H1 (cell line): ENCODE data around the gene NFE2L2. TPM values are rescaled to one million over a fixed set of nuclear protein-coding genes. Genes with fewer than 3 reads are reported as not detected.

Experiments
- CTCF ChIA-PET: fragments of 300-600 bp; sonication (Branson Sonifier 250); formaldehyde crosslinking; loops from one replicate; lab custom pipeline; 2021; ENCODE audit not compliant: partially characterized antibody; lab: Charles Lee
- POLR2A ChIA-PET: fragments of 300-600 bp; sonication (Branson Sonifier 250); formaldehyde crosslinking; loops from one replicate; lab custom pipeline; 2021; ENCODE audit warnings: inconsistent platforms; ENCODE audit not compliant: partially characterized antibody; lab: Charles Lee
- DNase-seq, 2 experiments: peaks; one replicate each; pipeline versions ENCODE4 v3.0.0 to v3.0.0-alpha.2; 2010 to 2022; ENCODE audit warnings: low spot score in 2 of 2, low read depth in 1 of 2, mixed read lengths in 1 of 2
- FAIRE-seq: peaks from 2 replicates; lab custom pipeline; 2011; peaks lifted over from hg19 to GRCh38; lab: Jason Lieb, UNC
- H2AFZ ChIP-seq: 2 replicates; pipeline ENCODE4 v1.8.1; 2012; ENCODE audit warnings: low read length, inconsistent platforms
- H2AK5ac ChIP-seq: 2 replicates; pipeline ENCODE4 v1.6.1; 2013; ENCODE audit warnings: low read depth, low read length
- H2BK120ac ChIP-seq: replicated peaks from 2 replicates; pipeline ENCODE3; 2013; ENCODE audit warnings: low read depth, low read length, inconsistent platforms
- H2BK12ac ChIP-seq: 2 replicates; pipeline ENCODE4 v1.6.1; 2013; ENCODE audit warnings: low read depth, low read length
- H2BK15ac ChIP-seq: 2 replicates; pipeline ENCODE4 v1.6.1; 2013; ENCODE audit warnings: low read length
- H2BK20ac ChIP-seq: 2 replicates; pipeline ENCODE4 v1.6.1; 2013; ENCODE audit warnings: low read length
- H2BK5ac ChIP-seq: 2 replicates; pipeline ENCODE4 v1.6.1; 2013; ENCODE audit warnings: low read depth, low read length
- H3K14ac ChIP-seq: 2 replicates; pipeline ENCODE4 v1.6.1; 2013; ENCODE audit warnings: inconsistent platforms; ENCODE audit not compliant: insufficient read length
- H3K18ac ChIP-seq: 2 replicates; pipeline ENCODE4 v1.6.1; 2013; ENCODE audit warnings: low read length; ENCODE audit errors: extremely low read depth
- H3K23ac ChIP-seq: 2 replicates; pipeline ENCODE4 v1.6.1; 2013; ENCODE audit warnings: inconsistent platforms; ENCODE audit not compliant: insufficient read length
- H3K23me2 ChIP-seq: 2 replicates; pipeline ENCODE4 v1.6.1; 2013; ENCODE audit warnings: low read depth, low read length
- H3K27ac ChIP-seq: 2 replicates; pipeline ENCODE4 v1.6.1; 2011; ENCODE audit warnings: low read depth, low read length, inconsistent platforms
- H3K27me3 ChIP-seq, 4 experiments: replicated peaks in 1 of 4; 1 replicate in 1 of 4; 2 replicates in 3 of 4; pipeline versions ENCODE4 v1.6.1 to v1.8.1; 2011 to 2013; ENCODE audit warnings: low read length in 3 of 4, mild to moderate bottlenecking in 3 of 4, inconsistent platforms in 2 of 4, mixed read lengths in 2 of 4, moderate library complexity in 1 of 4; ENCODE audit not compliant: control insufficient read depth in 3 of 4, insufficient read depth in 3 of 4; ENCODE audit errors: extremely low read depth in 1 of 4
- H3K36me3 ChIP-seq, 4 experiments: 2 replicates each; pipeline versions ENCODE4 v1.6.1 to v1.8.1; 2011 to 2013; ENCODE audit warnings: mild to moderate bottlenecking in 4 of 4, low read length in 3 of 4, moderate library complexity in 2 of 4, control low read depth in 1 of 4, inconsistent platforms in 1 of 4; ENCODE audit not compliant: insufficient read depth in 4 of 4, control insufficient read depth in 2 of 4
- H3K4ac ChIP-seq: replicated peaks from 2 replicates; pipeline ENCODE3; 2013; ENCODE audit warnings: low read length, low read depth, mixed read lengths, inconsistent platforms; ENCODE audit not compliant: insufficient read length
- H3K4me1 ChIP-seq, 4 experiments: replicated peaks in 1 of 4; 1 replicate in 1 of 4; 2 replicates in 3 of 4; pipeline versions ENCODE4 v1.6.1 to v1.8.1; 2011 to 2013; ENCODE audit warnings: low read length in 3 of 4, inconsistent platforms in 2 of 4, mixed read lengths in 1 of 4; ENCODE audit not compliant: insufficient read depth in 4 of 4, control insufficient read depth in 3 of 4
- H3K4me2 ChIP-seq, 2 experiments: 2 replicates each; pipeline versions ENCODE4 v1.6.1 to v1.8.1; 2011 to 2013; ENCODE audit warnings: low read depth in 2 of 2, low read length in 2 of 2, control low read depth in 1 of 2, inconsistent platforms in 1 of 2, mild to moderate bottlenecking in 1 of 2; ENCODE audit not compliant: insufficient read depth in 1 of 2
- H3K4me3 ChIP-seq, 4 experiments: fragments of 200-600, 300-600 bp in 1 of 4; sonication (generic), shearing (Covaris generic), sonication (Bioruptor Twin) in 1 of 4; 2 replicates each; pipeline versions ENCODE4 v1.5.1 to v1.8.1; 2011 to 2016; ENCODE audit warnings: low read length in 4 of 4, low read depth in 3 of 4, control low read depth in 2 of 4, inconsistent platforms in 2 of 4, mild to moderate bottlenecking in 2 of 4, mixed read lengths in 1 of 4, moderate library complexity in 1 of 4; ENCODE audit not compliant: insufficient read depth in 2 of 4; ENCODE audit errors: extremely low read depth in 1 of 4
- H3K56ac ChIP-seq: replicated peaks from 2 replicates; pipeline ENCODE3; 2013; ENCODE audit warnings: low read depth, mild to moderate bottlenecking, mixed read lengths, low read length, inconsistent platforms; ENCODE audit not compliant: insufficient read length
- H3K79me1 ChIP-seq: 2 replicates; pipeline ENCODE4 v1.6.1; 2013; ENCODE audit warnings: low read depth, low read length, control low read depth
- H3K79me2 ChIP-seq, 2 experiments: 2 replicates each; pipeline versions ENCODE4 v1.6.1 to v1.8.1; 2012 to 2013; ENCODE audit warnings: low read length in 2 of 2, mild to moderate bottlenecking in 2 of 2, inconsistent platforms in 1 of 2; ENCODE audit not compliant: insufficient read depth in 2 of 2, control insufficient read depth in 1 of 2
- H3K9ac ChIP-seq, 4 experiments: replicated peaks in 1 of 4; 1 replicate in 1 of 4; 2 replicates in 3 of 4; pipeline versions ENCODE4 v1.6.1 to v1.8.1; 2011 to 2013; ENCODE audit warnings: low read depth in 3 of 4, low read length in 3 of 4, control low read depth in 2 of 4, mild to moderate bottlenecking in 2 of 4, moderate library complexity in 2 of 4, inconsistent platforms in 1 of 4; ENCODE audit errors: extremely low read depth in 1 of 4
- H3K9me3 ChIP-seq, 2 experiments: 2 replicates each; pipeline versions ENCODE4 v1.6.1 to v1.8.1; 2012 to 2013; ENCODE audit warnings: mild to moderate bottlenecking in 2 of 2, moderate library complexity in 2 of 2, control low read depth in 1 of 2, inconsistent platforms in 1 of 2, low read depth in 1 of 2, low read length in 1 of 2, mixed read lengths in 1 of 2; ENCODE audit not compliant: insufficient read depth in 2 of 2
- H4K20me1 ChIP-seq, 2 experiments: replicated peaks in 1 of 2; 2 replicates each; pipeline versions ENCODE3 to v1.8.1; 2011 to 2013; ENCODE audit warnings: inconsistent platforms in 2 of 2, low read length in 2 of 2, mild to moderate bottlenecking in 1 of 2; ENCODE audit not compliant: insufficient read depth in 2 of 2, control insufficient read depth in 1 of 2
- H4K5ac ChIP-seq: 2 replicates; pipeline ENCODE4 v1.6.1; 2013; ENCODE audit warnings: low read length, low read depth, mixed read lengths, inconsistent platforms; ENCODE audit not compliant: insufficient read length
- H4K8ac ChIP-seq: 2 replicates; pipeline ENCODE4 v1.8.0; 2013; ENCODE audit warnings: mild to moderate bottlenecking, moderate library complexity, low read length, inconsistent platforms; ENCODE audit not compliant: insufficient read depth; ENCODE audit errors: extremely low read depth
- H4K91ac ChIP-seq: replicated peaks from 2 replicates; pipeline ENCODE3; 2013; ENCODE audit warnings: low read length, mixed read lengths, inconsistent platforms; ENCODE audit not compliant: insufficient read length
- ASH2L ChIP-seq: fragments of 200-600, 300-600 bp; sonication (generic); IDR thresholded peaks from one replicate; pipeline ENCODE4 v1.7.1; 2017; ENCODE audit warnings: low read length
- CHD1 ChIP-seq: IDR thresholded peaks from 2 replicates; pipeline ENCODE4 v1.6.1; 2012; ENCODE audit warnings: low read depth, low read length, improper control_type of control experiment
- EGR1 ChIP-seq: IDR thresholded peaks from 2 replicates; pipeline ENCODE4 v1.6.1; 2011; ENCODE audit warnings: low read depth, low read length, borderline replicate concordance
- HDAC6 ChIP-seq: IDR thresholded peaks from one replicate; pipeline ENCODE4 v1.7.1; 2012; ENCODE audit warnings: low read depth, mild to moderate bottlenecking, inconsistent platforms, low read length, moderate library complexity
- PHF8 ChIP-seq: fragments of 200-600 bp; sonication (generic); conservative IDR thresholded peaks from 2 replicates; pipeline ENCODE4 v1.7.1; 2012; ENCODE audit warnings: low read depth, mild to moderate bottlenecking, inconsistent platforms, low read length, moderate library complexity
- RFX5 ChIP-seq: IDR thresholded peaks from 2 replicates; pipeline ENCODE4 v1.6.1; 2011; ENCODE audit warnings: low read depth, low read length, improper control_type of control experiment, borderline replicate concordance
- RNF2 ChIP-seq: fragments of 200-900, 300-1000 bp; sonication (generic); IDR thresholded peaks from 2 replicates; pipeline ENCODE4 v1.7.1; 2016; ENCODE audit warnings: borderline replicate concordance, low read depth, mild to moderate bottlenecking, antibody characterized with exemption, low read length; ENCODE audit not compliant: poor library complexity, severe bottlenecking; ENCODE audit errors: missing control alignments
- SIRT6 ChIP-seq: IDR thresholded peaks from one replicate; pipeline ENCODE4 v1.7.1; 2012; ENCODE audit warnings: low read length, inconsistent platforms
- WGBS, 2 experiments: shearing (Covaris generic) in 1 of 2; methylation state at CpG; one replicate each; pipeline versions ENCODE4 v1.1.6 to v1.1.7; 2013 to 2015; ENCODE audit warnings: low lambda C conversion rate in 2 of 2, mixed read lengths in 2 of 2, inconsistent platforms in 1 of 2, low coverage in 1 of 2, missing lambda C conversion rate in 1 of 2; ENCODE audit not compliant: insufficient replicate concordance in 2 of 2, insufficient coverage in 1 of 2, insufficient read length in 1 of 2; ENCODE audit errors: extremely low coverage in 1 of 2, missing lambda C conversion rate in 1 of 2; 5-methylcytosine and 5-hydroxymethylcytosine counted together
- polyA plus RNA-seq, 7 experiments: library from polyadenylated mRNA; depleted of rRNA in 3 of 7; stranded (reverse) in 5 of 7; unstranded in 2 of 7; fragments of >200 nt in 5 of 7; fragments of 200-250 nt in 2 of 7; gene quantifications; 1 replicate in 5 of 7; 2 replicates in 1 of 7; 4 replicates in 1 of 7; pipeline versions ENCODE4 v1.2.1 to v1.2.3, GENCODE V29; 2011 to 2013; ENCODE audit warnings: missing spikeins in 2 of 7, mixed read lengths in 2 of 7
- total RNA-seq: library from RNA; stranded (reverse); fragmentation: NEBNext Ultra II Directional; extraction: Animal tissue kit (Norgen Biotek cat#: 25700); gene quantifications from 2 replicates; pipeline ENCODE4 v1.2.1, GENCODE V29; 2021
- TF ChIP-seq, protein P1 (sequence below): IDR thresholded peaks from 2 replicates; pipeline ENCODE4 v1.6.1; 2012; ENCODE audit warnings: inconsistent platforms

NFE2L2 gene
- total and polyA plus RNA-seq, 2 of the 8 experiments (the other 6 are each of a cell fraction or from before 2014, with no cell fraction given), result 33.2 to 34.5 TPM

- no peaks in the 10 kb centered on the region for H4K20me1 ChIP-seq
- H3K23ac ChIP-seq, result no peak overlapping the region
- FAIRE-seq (no peak), DNase-seq (no peak)
- H3K4me3 ChIP-seq, result no peak overlapping the region
- no peak overlapping the region for H3K18ac ChIP-seq
- no peak overlapping the region for H4K8ac ChIP-seq
- no peaks in the 10 kb centered on the region for H3K9me3 ChIP-seq
- ChIA-PET CTCF (interaction anchor here (1.1 to 2.5 kb wide), 3 partner anchors 11 to 296 kb away, joined by 3 to 10 read pairs (median 4); no protein-coding TSS in a partner anchor), POLR2A (interaction anchor here (0.6 kb wide), 1 partner anchor 211 kb away, joined by 3 read pairs; no protein-coding TSS in a partner anchor)
- H2AK5ac ChIP-seq, result no peak overlapping the region
- H3K9ac ChIP-seq, result no peak overlapping the region
- no peak overlapping the region for H2AFZ ChIP-seq
- no peak overlapping the region for H4K5ac ChIP-seq
- no peaks in the 10 kb centered on the region for H3K27me3 ChIP-seq
- no peak overlapping the region for H3K27ac ChIP-seq
- no peak overlapping the region for H3K4me2 ChIP-seq
- H3K56ac ChIP-seq, result no peak overlapping the region
- no peak overlapping the region for H3K14ac ChIP-seq
- no peaks in the 10 kb centered on the region for H3K4me1 ChIP-seq
- H2BK20ac ChIP-seq, result no peak overlapping the region
- no peaks in the 10 kb centered on the region for H3K79me1 ChIP-seq
- no peak overlapping the region for H3K4ac ChIP-seq
- H2BK120ac ChIP-seq, result no peak overlapping the region
- no peaks in the 10 kb centered on the region for H3K36me3 ChIP-seq
- H2BK12ac ChIP-seq, result no peak overlapping the region
- no peak overlapping the region for H2BK15ac ChIP-seq
- no peaks in the 10 kb centered on the region for H3K79me2 ChIP-seq
- 90% methylated on average over 3 of the region's 3 CpGs; no CpG with 5 or more reads in 1 of the 2 experiments for WGBS, 2 experiments
- TF ChIP-seq HDAC6 (no peak), RFX5 (no peak), SIRT6 (no peak), EGR1 (no peak), ASH2L (no peak), CHD1 (no peak), RNF2 (no peak), PHF8 (no peak)
- TF ChIP-seq, protein P1, sequence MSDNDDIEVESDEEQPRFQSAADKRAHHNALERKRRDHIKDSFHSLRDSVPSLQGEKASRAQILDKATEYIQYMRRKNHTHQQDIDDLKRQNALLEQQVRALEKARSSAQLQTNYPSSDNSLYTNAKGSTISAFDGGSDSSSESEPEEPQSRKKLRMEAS, result no peak
- no peak overlapping the region for H4K91ac ChIP-seq
- no peak overlapping the region for H2BK5ac ChIP-seq
- no peaks in the 10 kb centered on the region for H3K23me2 ChIP-seq
Measured at GRCh38 chr2:177284531-177284930, 20.0 kb upstream of the NFE2L2 start.
